GM21515 (cell line): ENCODE data around the gene AGPAT2.

Source experiments
- ATAC-seq: cut with Tn5 transposase; IDR thresholded peaks from one replicate; pipeline ENCODE4 v1.9.1; 2021; ENCODE audit not compliant: unreplicated experiment

AGPAT2 gene

DNA sequence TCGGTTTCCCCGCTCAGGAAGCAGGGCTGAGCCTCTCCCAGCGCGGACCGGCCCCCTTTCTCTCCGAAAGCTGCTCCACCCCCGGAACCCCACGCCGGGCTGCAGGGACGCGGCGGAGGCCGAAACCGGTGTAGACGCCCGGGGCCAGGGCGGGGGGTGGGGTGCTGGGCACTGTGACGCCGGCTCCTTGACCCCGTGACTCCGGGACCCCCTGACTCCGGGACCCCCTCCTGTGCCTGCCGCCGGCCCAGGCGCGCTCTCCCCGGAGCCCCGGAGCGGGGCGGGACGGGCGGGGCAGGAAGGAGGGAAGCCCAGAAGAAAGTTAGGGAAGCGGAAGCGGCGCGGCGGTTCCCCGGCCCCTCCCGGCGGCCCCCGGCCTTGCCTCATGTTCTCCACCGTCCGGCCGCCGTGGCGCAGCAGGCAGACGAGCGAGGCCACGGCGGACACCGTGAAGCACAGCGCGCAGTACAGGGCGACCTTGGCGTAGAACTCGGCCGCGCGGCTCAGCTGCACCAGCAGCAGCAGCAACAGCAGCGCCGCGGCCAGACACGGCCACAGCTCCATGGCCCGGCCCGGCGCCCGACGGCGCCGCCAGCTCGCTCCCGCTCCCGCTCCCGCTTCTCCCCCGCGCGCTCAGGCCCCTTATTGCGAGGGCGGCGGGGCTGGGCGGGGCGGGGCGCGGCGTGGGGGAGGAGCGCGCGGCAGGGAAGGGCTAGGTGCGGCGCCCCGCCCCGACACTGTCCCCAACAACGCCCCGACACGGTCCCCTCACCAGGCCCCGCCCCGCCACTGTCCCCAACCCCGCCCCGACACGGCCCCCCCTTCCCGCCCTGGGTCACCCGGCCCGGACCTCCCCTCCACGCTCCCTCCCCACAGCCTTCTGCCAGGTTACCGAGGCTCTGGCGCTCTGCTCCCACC lies at the start of gene AGPAT2:
Gene AGPAT2 (minus strand): TSS at position 664 of the 918 bp plus-strand sequence. CDS start 100 bp downstream, at position 564.
- ATAC-seq, result peak; percentile 48

DNA sequence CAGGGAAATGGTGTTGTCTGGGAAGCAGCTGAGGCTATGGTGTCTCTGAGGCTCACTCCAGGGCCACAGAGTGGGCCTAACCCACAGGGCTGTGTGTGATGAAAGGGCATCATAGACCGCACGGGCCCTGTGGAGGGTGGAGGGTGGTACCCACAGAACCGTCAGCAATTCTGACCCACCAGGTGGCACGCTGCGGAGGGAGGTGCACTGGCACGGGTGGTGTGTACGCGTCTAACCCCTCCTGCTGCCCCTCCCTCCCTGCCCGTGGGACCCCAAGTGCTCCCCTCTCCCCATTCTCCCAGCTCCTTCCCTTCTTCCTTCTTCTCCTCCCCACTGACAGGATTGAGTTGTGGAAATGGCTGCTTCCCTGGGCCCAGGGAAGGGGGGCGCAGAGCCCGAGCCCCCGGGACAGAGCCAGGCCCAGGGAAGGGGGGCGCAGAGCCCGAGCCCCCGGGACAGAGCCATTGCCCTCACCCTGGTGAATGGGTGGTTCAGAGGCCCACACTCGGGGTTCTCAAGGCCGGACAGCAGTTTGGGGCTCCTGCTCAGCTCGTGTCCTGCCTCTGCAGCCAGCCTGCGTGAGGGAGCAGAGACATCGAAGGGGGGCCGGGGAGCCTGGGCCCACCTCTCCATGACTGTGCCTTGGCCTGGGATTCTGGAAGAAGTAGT lies 48.7 kb upstream of the AGPAT2 start:
- ATAC-seq, result no peak

DNA sequence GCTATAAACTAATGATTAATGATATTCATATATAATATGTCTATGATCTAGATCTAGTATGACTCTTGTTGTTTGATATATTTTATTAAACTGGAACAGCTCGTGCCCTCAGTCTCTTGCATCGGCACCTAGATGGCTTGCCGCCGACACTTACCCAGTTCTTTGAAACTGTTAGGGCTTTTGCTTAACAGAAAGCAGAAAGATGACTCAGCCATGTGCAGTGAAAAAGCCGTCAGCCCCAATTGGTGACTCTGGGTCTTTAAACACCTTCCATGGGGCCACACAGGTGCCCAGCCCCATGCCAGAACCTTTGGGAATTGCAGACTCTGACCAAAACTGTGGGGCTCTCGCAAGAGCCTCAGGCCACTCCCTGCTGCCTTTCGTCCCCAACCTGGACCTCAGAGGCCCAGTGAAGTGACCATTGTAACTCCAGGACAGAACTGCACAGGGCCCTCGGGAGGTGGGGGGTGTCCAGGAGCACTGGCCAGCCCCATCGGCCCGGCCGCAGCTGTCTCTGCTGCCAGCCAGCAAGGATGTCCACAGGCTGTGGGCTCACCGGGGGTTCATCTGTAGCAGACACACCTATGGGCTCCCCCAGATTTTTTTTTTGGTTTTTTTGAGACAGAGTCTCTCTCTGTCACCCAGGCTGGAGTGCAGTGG lies 47.7 kb upstream of the AGPAT2 start:
- no peak for ATAC-seq

DNA sequence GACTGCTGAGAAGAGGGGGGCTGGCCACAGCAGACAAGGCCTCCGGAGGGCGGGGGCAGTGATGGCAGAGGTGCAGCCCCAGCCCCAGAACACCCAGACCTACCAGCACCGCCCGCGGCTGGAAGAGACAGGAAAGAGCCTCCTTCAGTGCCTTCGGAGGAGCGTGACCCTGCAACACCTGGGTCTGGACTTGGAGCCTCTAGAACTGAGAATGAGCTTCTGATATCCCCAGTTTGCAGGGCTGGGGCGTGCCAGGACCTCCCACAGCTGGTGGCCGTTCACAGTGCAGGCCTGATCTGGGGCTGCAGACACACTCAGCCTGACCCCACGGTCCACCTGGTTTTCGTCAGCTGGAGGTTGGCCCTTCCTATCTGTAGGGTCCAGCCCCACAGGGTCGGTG lies 46.4 kb upstream of the AGPAT2 start:
- no peak for ATAC-seq

DNA sequence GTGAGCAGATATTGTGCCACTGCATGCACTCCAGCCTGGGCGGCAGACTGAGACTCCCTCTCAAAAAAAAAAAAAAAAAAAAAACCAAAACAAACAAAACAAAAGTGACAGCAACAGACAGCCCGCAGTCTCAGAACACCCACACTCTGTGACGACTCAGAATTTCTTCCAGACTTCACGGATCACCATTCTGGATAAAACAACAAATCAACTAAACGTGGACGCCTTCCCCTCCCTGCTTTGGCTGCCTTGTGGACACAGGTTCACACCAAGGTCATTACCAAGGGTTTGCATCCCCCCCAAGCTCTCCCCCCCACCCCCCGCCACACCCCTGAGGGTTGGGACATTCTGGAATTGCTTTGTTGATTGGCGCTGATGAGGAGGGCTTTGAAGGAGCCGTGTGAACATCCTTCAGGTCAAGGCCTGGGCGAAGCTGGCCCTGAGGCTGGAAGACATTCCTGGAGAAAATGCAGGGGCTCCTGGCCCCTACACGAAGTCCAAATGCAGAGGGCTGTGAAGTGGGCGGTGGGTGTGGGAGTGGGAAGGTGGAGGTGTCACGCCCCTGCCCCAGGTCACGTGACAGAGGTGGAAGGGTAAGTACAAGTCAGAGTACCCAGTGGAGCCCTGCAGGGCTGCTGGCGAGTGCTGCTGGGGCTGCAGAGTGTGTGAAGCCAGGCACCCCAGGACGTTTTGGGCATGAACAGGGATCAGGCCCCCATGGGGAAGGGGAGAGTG lies 45.4 kb upstream of the AGPAT2 start:
- no peak for ATAC-seq

DNA sequence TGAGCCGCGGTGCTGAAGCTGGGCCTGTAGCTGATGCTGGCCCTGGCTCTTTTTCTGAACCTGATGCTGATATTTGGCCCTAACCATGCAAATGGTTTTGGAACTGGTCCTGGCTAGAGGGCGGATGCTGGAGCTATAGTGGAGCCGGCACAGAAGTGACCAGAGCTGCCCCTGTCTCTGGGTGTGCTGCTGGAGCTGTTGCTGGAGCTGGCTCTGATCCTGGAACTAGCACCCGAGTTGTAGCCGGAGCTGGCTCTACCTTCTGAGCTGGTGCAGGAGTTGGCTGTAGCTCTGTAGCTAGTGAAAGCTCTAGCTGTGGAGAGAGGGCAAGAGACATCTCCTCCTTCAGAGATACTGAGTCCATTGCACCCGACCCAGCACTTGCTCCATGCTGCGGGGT lies 42.7 kb upstream of the AGPAT2 start:
- no peak for ATAC-seq

DNA sequence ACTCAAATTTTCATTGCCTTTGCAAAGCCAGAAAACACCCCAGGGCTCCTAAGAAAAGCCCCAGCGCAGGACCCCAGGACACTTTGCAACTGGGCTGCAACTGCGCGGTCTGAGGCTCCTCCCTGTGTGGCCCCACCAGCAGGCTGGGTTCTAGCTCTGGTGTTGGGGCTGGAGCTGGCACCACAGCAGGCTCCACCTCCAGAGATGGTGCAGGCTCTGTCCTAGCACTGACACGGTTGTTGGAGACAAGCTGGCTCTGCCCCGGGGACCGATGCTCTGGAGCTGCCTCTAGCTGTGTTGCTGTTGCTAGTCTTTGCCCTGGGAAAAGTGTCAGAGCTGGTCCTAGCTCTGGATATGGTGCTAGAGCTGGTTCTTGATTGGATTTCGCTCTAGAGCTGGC lies 41.9 kb upstream of the AGPAT2 start:
- ATAC-seq, result no peak

DNA sequence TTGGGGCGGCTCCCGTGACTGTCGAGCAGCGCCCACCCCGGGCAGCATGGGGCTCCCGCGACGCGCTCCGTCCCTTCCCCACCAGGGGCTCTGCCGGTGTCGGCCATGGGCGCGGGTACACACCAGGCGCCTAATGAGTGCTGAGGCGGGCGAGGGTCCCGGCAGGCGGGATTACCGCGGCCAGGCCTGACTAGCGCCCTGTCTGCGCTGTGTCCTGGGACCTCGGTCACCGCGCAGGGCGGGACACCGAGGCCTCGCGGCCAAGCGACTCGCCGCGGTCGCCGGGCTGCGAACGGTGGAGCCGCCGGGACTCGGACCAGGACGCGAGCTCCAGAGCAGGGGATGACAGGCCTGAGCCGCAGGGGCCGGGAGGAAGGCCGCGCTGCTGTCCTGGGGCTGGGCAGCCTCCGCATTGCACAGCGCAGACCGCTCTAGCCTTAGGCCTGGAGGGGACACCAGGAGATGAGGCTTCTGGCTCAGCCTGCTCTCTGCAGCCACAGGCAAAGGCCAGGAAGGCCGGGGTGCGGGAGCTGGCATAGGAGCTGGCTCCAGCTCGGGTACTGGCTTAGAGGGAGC lies 41.4 kb upstream of the AGPAT2 start:
- peak; percentile 17 for ATAC-seq

DNA sequence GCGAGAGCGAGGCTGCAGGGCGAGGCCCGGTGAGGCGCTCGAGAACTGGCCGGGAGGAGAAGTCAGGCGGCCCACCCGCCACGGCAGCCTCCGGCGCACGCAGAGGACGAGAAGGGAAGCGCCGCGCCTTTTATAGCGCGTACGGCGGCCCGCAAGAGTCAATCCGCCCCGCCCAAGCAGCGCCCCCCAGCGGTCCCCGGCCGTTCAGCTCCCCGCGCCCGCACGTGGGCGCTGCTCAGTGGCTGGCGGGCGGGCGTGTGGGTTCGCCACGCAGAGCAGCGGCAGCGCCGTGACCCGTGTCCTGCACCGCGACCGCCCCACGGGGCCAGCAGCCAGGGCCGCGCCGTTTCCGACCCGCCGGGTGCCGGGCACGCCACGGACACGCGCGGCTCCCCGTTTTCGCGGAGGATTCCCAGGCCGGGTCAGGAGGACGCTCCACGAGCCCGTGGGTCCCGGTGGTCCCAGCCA lies 40.9 kb upstream of the AGPAT2 start:
- peak; percentile 60 for ATAC-seq

DNA sequence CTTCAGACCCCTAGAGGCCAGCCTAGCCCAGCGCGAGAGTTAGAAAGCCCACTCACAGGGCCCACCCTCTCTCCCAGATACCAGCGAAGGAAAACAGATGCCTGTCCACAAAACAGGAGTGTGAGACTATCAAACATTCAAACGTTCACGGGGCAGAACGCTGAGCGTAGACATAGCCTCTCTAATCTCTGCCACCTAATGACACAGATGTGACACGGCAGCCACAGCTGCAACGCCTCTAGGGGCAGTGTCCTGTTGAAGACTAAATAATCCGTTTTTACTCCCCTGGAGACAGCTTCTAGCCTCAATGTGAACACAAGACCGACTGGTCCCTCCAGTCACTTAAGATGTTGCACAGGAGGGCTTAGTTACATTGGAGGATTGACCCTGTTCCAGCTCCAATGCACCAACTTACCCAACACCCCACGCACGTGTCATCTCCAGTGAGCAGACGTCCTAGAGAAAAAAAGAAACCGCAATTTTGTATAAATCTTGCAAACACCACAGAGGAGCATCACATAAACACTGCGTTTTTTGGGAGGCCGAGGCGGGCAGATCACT lies 39.5 kb upstream of the AGPAT2 start:
- no peak for ATAC-seq

DNA sequence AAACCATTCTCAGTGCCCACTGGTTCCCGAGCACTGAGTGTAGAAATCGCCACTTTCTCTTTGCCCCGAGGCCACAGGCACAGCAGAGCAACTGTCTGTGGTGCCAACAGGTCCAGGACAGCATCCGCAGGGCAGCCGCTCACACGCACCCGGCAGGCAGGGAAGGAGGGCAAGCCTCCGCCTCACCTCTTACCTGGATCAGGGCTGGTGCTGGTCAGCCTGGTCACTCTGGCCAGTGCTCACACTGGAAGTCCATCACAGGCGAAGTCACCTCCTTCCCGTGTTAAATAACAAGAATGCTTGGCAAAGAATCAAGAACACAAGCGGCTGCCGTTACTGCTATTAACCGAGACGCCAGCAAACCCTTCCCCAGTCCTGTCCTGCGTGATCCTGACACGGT lies 38.9 kb upstream of the AGPAT2 start:
- no peak for ATAC-seq

DNA sequence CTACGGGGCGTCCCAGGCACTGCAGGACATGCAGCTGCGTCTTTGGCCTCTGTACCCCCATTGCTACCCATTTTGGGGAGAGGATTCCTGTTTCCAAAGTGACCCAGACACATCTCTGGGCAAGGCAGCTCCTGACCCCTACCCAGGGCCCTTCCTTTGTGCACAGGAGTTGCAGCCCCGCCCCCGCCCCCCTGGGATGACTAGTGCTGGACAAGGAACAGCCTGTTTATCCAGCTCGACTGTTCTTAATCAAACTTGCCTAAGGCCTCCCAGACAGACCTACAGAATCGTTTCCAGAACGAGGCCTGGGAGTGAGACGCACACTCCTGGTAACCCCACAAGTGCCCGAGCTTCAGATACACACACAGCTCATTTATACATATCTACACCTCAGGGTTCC lies 38.4 kb upstream of the AGPAT2 start:
- ATAC-seq, result no peak

DNA sequence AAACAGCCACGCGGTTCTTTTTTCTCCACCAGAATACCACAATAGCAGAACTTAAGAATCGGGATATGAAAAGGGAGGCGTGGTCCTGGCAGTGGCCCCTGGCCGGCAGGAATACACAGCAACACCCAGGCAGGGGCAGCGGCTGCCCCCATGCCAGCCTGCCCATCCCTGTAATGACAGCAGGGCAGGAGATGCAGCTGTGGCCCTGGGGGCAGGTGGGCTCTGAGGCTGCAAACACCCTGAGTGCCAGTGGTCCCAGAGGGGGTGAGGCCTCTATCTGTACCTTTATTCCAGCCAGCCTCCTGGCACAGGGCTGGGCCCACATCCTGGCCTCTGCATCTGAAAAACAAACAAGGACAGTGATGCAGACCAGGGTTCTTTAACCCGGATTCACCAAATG lies 37.5 kb upstream of the AGPAT2 start:
- no peak for ATAC-seq

DNA sequence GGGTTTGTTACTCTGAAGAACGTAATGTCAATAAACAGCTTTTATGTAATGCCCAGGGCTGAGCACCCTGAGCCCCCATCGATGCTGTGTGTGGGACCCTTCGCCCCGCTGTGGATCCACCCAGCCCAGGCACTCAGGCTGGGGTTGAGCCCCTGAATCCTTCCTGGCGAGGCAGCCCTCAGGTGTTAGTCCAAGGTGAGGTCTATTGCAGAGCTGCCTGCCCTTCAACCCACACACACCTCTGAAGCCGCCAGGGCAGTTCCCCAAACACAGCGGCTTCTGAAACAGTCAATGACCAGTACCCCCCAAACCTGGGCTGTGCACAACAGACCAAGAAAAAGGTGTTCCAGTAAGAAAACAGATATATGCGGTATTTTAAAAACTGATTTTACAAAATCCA lies 36.7 kb upstream of the AGPAT2 start:
- no peak for ATAC-seq

DNA sequence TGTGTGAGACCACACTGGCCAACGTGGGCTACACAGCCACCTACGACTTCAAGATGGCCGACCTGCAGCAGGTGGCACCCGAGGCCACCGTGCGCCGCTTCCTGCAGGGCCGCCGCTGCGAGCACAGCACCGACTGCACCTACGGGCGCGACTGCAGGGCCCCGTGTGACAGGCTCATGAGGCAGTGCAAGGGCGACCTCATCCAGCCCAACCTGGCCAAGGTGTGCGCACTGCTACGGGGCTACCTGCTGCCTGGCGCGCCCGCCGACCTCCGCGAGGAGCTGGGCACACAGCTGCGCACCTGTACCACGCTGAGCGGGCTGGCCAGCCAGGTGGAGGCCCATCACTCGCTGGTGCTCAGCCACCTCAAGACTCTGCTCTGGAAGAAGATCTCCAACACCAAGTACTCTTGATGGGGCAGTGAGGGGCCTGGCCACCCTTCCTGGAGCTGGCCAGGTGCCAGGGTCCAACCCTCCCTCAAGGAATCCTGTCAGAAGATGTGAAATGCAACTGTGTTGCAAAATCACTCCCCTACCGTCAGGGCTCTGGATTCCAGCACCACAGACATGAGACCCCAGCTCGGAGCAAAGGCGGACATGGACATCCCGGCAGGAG lies 36.2 kb upstream of the AGPAT2 start:
- no peak for ATAC-seq

DNA sequence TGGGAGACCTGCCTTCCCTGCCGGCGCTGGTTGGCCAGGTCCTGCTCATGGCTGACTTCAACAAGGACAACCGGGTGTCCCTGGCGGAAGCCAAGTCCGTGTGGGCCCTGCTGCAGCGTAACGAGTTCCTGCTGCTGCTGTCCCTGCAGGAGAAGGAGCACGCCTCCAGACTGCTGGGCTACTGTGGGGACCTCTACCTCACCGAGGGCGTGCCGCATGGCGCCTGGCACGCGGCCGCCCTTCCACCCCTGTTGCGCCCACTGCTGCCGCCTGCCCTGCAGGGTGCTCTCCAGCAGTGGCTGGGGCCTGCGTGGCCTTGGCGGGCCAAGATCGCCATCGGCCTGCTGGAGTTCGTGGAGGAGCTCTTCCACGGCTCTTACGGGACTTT lies 35.7 kb upstream of the AGPAT2 start:
- ATAC-seq, result no peak

DNA sequence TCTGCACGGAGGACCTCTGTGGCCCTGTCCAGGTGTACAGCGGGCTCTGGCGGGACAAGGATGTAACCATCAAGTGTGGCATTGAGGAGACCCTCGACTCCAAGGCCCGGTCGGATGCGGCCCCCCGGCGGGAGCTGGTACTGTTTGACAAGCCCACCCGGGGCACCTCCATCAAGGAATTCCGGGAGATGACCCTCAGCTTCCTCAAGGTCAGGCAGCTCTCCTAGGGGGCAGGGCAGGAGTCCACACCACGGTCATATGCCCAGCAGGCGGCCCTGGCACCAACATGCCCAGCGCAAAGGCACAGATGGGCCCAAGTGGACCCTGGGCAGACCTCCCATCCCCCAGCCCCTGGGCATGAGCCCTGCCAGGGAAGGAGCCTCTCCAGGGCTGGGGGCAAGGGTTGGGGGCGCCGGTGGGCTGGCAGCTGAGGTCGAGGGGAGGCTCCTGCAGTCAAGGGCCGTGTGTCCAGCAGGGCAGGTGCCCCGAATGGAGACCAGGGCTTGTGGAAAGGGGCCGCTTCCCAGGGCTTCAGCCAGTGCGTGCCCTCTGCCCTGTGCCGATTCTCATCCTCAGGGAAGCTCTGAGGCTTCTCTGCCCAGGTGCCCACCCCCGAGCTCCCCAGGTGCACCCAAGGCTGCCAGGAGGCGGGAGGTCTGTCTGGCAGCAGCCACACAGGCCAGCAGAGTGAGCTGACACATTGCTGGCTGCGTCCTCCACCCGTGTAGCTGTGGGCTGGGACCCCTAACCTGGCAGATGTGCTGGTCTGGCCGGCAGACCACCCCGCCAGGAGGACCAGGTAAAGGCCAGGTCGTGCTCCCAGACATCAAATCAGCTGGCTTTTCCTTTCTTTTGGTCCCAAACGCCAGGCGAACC lies 35.1 kb upstream of the AGPAT2 start:
- ATAC-seq, result no peak

DNA sequence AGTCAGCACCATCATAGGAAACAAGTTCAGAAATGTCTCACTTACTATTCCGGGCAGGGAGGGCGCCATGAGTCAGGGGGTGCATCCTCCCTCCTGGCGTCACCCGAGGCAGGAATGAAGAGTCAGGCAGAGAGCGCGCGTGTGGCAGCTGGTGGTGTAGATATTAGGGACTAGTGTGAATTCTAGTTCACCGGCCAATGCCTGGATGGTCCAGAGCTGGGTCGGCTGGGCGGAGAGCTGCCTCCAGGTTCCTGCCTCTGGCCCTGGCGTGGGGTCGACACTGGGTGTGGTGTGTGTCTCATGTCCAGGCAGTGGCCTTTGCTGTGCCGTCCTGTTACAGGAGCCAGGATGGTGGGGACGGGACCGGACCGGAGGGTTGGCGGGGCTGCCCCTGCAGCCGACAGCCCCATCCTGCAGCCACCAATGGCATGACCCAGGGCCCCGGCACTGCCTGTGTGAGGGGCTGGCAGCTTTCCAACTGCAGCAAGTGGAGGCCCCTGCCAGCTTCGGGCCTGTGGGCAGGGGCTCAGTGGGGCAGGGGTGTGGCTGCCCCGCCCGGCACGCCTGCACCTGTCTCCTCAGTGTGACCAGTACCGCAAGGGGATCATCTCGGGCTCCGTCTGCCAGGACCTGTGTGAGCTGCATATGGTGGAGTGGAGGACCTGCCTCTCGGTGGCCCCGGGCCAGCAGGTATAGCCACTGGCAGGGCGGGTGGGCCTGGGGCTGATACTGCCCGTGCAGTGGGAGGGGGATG lies 34.3 kb upstream of the AGPAT2 start:
- ATAC-seq, result no peak
